NB4 (cell line): Measurements from ENCODE around the gene CAPN10.

Source experiments
- DNase-seq: peaks from one replicate; pipeline ENCODE4 v3.0.0; 2010; ENCODE audit warnings: low read depth
- H3K4me3 ChIP-seq: one replicate; pipeline ENCODE4 v1.5.1; 2011; ENCODE audit warnings: mild to moderate bottlenecking, low read depth, low read length, moderate library complexity
- CTCF ChIP-seq: IDR thresholded peaks from one replicate; pipeline ENCODE4 v1.5.1; 2012; ENCODE audit warnings: low read depth, low read length
- MAX ChIP-seq: IDR thresholded peaks from 2 replicates; pipeline ENCODE4 v1.6.1; 2011; ENCODE audit warnings: low read depth, low read length
- MYC ChIP-seq: IDR thresholded peaks from 2 replicates; pipeline ENCODE4 v1.6.1; 2011; ENCODE audit warnings: low read depth, low read length
- POLR2A ChIP-seq: IDR thresholded peaks from 2 replicates; pipeline ENCODE4 v1.6.1; 2011; ENCODE audit warnings: mild to moderate bottlenecking; ENCODE audit not compliant: insufficient read length; ENCODE audit errors: extremely low read depth

The CAPN10 gene

GRCh38 chr2:240599141-240599583 is 12.6 kb downstream of the CAPN10 start:
- DNase-seq: no peak
- H3K4me3 ChIP-seq: no peak overlapping the region
- TF ChIP-seq MAX: no peak

GRCh38 chr2:240600451-240600961 is 14.0 kb downstream of the CAPN10 start:
- TF ChIP-seq POLR2A: no peak
- no peak for TF ChIP-seq CTCF
- TF ChIP-seq MYC: no peak
- TF ChIP-seq MAX: no peak
- no peak overlapping the region for H3K4me3 ChIP-seq
- DNase-seq: no peak

GRCh38 chr2:240601061-240601830 is 14.7 kb downstream of the CAPN10 start:
- no peak overlapping the region for H3K4me3 ChIP-seq
- DNase-seq: no peak
- TF ChIP-seq CTCF: no peak
- no peak for TF ChIP-seq MAX
- TF ChIP-seq MYC: no peak
- no peak for TF ChIP-seq POLR2A

GRCh38 chr2:240601831-240602160 is 15.3 kb downstream of the CAPN10 start:
- no peak for DNase-seq
- no peak overlapping the region for H3K4me3 ChIP-seq
- TF ChIP-seq CTCF: no peak
- no peak for TF ChIP-seq POLR2A
- no peak for TF ChIP-seq MAX

- no peak for DNase-seq
- H3K4me3 ChIP-seq: no peak overlapping the region
- no peak for TF ChIP-seq MAX
- no peak for TF ChIP-seq CTCF
- TF ChIP-seq POLR2A: no peak
- no peak for TF ChIP-seq MYC
Measured at GRCh38 chr2:240602266-240603050, 15.9 kb downstream of the CAPN10 start.
